ENCODE results near the gene KLHL29. TPM values are rescaled to one million over a fixed set of nuclear protein-coding genes. Genes with fewer than 3 reads are reported as not detected.

The KLHL29 gene
- total RNA-seq, 1 donor from 2014 or later: 17.5 TPM

DNA sequence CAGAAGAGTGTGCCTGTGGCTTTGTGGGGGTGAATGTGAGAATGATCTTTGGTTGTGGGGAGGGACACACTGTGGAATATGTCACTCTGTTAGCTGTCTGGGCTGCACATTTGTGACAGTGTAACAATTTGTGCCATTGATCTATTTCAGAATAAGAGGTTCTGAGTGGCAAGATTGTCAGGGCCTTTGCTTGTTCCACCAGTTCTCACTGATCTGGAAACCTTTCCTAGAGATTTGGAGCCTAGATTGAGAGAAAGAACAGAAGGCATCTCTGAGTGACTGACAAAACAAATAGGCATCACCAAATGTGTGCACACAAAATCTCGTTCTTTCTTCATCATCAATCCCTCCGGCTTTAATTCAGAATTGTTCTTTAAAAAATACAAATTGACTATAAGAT, 153.6 kb downstream of the KLHL29 start:
- no peak overlapping the region for H3K27ac Mint-ChIP-seq (ENCODE audit: unreplicated experiment)

DNA sequence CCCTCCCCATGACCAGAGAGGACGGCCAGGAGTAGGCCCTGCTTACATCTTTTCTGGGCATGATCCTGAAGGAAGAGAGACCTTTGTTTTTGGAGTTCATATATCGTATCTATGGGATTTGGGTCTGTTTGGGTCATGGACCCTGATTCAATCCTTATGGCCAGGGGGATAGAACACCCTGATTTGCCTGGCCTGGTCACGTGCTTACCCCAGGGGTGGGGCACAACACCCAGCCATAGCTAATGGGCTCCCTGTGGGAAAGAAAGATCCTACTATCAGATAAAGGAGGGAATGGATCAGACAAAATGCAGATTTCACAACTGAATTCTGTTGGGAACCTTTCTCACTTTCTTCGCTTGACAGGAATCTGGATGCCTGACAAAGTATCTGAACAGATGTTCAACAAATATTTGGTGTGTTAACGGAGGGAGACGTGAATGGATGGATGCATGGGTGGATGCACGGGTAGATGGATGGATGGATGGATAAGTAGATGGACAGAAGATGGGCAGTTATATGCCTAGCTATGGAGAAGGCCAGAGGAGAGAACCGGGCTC, 155.9 kb downstream of the KLHL29 start:
- H3K4me3 Mint-ChIP-seq (ENCODE audit: unreplicated experiment): no peak overlapping the region
- no peak overlapping the region for H3K27ac Mint-ChIP-seq (ENCODE audit: unreplicated experiment)

More for the DNA sequence above, 153.6 kb downstream of the KLHL29 start:
- no peak for DNase-seq (ENCODE audit: low spot score)
- H3K4me3 Mint-ChIP-seq (ENCODE audit: unreplicated experiment): no peak overlapping the region
- TF ChIP-seq, protein P1, sequence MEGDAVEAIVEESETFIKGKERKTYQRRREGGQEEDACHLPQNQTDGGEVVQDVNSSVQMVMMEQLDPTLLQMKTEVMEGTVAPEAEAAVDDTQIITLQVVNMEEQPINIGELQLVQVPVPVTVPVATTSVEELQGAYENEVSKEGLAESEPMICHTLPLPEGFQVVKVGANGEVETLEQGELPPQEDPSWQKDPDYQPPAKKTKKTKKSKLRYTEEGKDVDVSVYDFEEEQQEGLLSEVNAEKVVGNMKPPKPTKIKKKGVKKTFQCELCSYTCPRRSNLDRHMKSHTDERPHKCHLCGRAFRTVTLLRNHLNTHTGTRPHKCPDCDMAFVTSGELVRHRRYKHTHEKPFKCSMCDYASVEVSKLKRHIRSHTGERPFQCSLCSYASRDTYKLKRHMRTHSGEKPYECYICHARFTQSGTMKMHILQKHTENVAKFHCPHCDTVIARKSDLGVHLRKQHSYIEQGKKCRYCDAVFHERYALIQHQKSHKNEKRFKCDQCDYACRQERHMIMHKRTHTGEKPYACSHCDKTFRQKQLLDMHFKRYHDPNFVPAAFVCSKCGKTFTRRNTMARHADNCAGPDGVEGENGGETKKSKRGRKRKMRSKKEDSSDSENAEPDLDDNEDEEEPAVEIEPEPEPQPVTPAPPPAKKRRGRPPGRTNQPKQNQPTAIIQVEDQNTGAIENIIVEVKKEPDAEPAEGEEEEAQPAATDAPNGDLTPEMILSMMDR (IDR thresholded peaks at IDR 0.05; ENCODE audit: unreplicated experiment): no peak
- H3K36me3 Mint-ChIP-seq (ENCODE audit: low read depth, unreplicated experiment): peaks cover 6% of the 10 kb centered on the region
- peaks cover 8% of the 10 kb centered on the region for H3K4me1 Mint-ChIP-seq (ENCODE audit: unreplicated experiment)
- H3K27me3 Mint-ChIP-seq (ENCODE audit: unreplicated experiment): peaks cover 1% of the 10 kb centered on the region
- no peaks in the 10 kb centered on the region for H3K9me3 Mint-ChIP-seq (ENCODE audit: unreplicated experiment)

DNA sequence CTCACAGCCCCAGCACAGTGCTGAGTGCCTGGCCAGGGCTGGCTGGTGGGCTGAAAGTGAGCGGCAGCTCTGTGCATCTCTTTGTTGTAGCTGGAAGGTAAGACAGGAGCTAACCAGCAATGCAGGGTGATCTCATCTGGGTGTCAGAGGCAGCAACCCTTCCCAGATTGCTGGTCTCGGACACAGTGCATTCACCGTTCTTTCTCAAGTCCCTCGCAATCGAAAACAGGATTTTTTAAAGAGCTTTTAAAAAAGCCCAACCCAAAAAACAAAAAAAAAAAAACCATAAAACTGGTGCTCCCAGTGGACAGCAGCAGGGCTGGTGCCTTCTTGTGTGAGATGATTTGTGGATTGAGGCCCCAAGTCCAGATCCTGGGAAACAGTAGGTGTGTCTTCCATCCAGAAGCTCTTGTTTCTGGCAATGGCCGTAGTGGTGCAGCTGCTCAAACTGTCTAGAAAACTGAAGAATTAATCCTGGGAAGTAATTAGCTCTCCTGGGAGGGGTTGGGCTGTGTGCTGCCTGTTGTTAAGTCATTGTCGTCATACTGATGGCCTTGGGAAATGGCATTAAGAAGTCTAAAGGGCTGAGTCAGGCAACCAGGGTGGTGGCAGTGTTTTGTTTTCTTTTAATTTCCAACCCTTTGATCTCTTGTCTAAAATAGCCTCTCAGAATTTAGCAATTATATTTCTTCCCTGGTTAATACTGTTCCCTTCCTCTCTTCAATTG, 156.7 kb downstream of the KLHL29 start:
- H3K27me3 Mint-ChIP-seq (ENCODE audit: unreplicated experiment): peaks cover 5% of the 10 kb centered on the region
- peaks cover 8% of the 10 kb centered on the region for H3K4me1 Mint-ChIP-seq (ENCODE audit: unreplicated experiment)
- H3K27ac Mint-ChIP-seq (ENCODE audit: unreplicated experiment): no peak overlapping the region
- TF ChIP-seq, protein P1 (IDR thresholded peaks at IDR 0.05; ENCODE audit: unreplicated experiment): no peak
- DNase-seq (ENCODE audit: low spot score): no peak
- no peaks in the 10 kb centered on the region for H3K9me3 Mint-ChIP-seq (ENCODE audit: unreplicated experiment)
- H3K36me3 Mint-ChIP-seq (ENCODE audit: low read depth, unreplicated experiment): peaks cover 10% of the 10 kb centered on the region
- no peak overlapping the region for H3K4me3 Mint-ChIP-seq (ENCODE audit: unreplicated experiment)

More for the DNA sequence above, 155.9 kb downstream of the KLHL29 start:
- Mint-ChIP-seq H3K36me3 (ENCODE audit: low read depth, unreplicated experiment) (peaks cover 10% of the 10 kb centered on the region), H3K9me3 (ENCODE audit: unreplicated experiment) (no peaks in the 10 kb centered on the region), H3K27me3 (ENCODE audit: unreplicated experiment) (no peaks in the 10 kb centered on the region), H3K4me1 (ENCODE audit: unreplicated experiment) (peaks cover 8% of the 10 kb centered on the region)
- DNase-seq (ENCODE audit: low spot score): no peak
- TF ChIP-seq, protein P1 (IDR thresholded peaks at IDR 0.05; ENCODE audit: unreplicated experiment): no peak

DNA sequence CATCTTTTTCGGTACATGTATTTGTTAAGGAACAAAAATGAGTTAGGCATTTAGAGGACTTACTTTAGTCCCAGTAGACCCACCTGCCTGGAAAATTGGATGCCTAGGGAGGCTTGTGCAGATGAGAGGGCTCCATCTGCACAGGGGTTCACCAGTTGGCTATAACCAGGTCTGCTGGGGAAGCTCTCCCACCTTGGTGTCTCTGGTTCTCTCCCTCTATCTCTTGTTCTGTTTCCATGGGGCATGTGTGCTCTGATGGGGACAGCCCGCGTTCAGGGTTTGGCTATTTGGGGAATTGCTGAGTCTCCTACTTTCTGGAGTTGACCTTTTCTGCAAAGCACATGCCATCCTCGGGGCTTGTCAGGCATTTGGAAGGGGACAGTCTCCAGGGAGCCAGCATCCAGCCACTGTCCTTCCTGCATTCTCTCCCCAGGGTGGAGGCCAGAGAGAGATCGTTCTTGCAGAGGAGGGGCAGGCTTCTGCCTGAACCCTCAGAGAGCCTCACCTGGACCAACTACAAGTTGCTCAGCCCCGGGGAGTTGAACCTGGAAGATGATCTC, 157.3 kb downstream of the KLHL29 start:
- Mint-ChIP-seq H3K4me3 (ENCODE audit: unreplicated experiment) (no peak overlapping the region), H3K27me3 (ENCODE audit: unreplicated experiment) (peaks cover 8% of the 10 kb centered on the region), H3K9me3 (ENCODE audit: unreplicated experiment) (no peaks in the 10 kb centered on the region), H3K4me1 (ENCODE audit: unreplicated experiment) (peaks cover 8% of the 10 kb centered on the region), H3K36me3 (ENCODE audit: low read depth, unreplicated experiment) (peaks cover 7% of the 10 kb centered on the region), H3K27ac (ENCODE audit: unreplicated experiment) (no peak overlapping the region)
- TF ChIP-seq, protein P1 (IDR thresholded peaks at IDR 0.05; ENCODE audit: unreplicated experiment): no peak
- no peak for DNase-seq (ENCODE audit: low spot score)

DNA sequence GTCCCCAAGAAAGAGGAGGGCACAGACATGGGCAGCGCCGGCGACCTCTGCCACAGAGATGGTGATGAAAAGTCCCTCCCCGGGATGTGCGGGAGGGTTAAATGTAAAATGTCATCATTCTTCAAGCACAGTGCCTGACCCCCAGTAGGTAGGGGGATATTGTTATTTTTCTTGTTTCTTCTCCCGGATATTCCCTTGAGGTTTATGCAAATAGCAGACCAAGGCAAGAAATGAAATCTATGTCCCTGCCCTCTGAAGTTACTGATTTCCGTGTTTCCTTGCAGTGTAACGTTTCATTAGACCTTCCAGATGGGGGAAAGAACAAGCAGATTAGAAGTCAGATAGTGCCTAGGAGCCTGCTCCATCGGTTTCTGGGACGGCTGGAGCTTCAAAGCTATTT, 158.3 kb downstream of the KLHL29 start:
- H3K9me3 Mint-ChIP-seq (ENCODE audit: unreplicated experiment): no peaks in the 10 kb centered on the region
- H3K4me3 Mint-ChIP-seq (ENCODE audit: unreplicated experiment): no peak overlapping the region
- DNase-seq (ENCODE audit: low spot score): no peak
- H3K27me3 Mint-ChIP-seq (ENCODE audit: unreplicated experiment): peaks cover 9% of the 10 kb centered on the region
- peaks cover 7% of the 10 kb centered on the region for H3K36me3 Mint-ChIP-seq (ENCODE audit: low read depth, unreplicated experiment)
- TF ChIP-seq, protein P1 (IDR thresholded peaks at IDR 0.05; ENCODE audit: unreplicated experiment): no peak
- no peak overlapping the region for H3K27ac Mint-ChIP-seq (ENCODE audit: unreplicated experiment)
- H3K4me1 Mint-ChIP-seq (ENCODE audit: unreplicated experiment): peaks cover 8% of the 10 kb centered on the region

Measured in endothelial cell (in vitro differentiated cells).